H9 (cell line): ENCODE measurements around the gene HARS1. TPM values are rescaled to one million over a fixed set of nuclear protein-coding genes. Genes with fewer than 3 reads are reported as not detected.
A peak's percentile ranks its signal among the peaks of the same experiment; 100 is the strongest.
"Not testable (repeated sequence)": the region's sequence is repeated elsewhere in the genome, so short reads cannot be mapped to it uniquely, and the experiment has no call there.

Source experiments
- DNase-seq: peaks from one replicate; pipeline ENCODE4 v3.0.0-alpha.2; 2017
- H2AFZ ChIP-seq: one replicate; pipeline ENCODE4 v1.6.1; 2013; ENCODE audit warnings: mild to moderate bottlenecking, low read length, control low read depth, moderate library complexity
- H2AK5ac ChIP-seq: 2 replicates; pipeline ENCODE4 v1.6.1; 2013; ENCODE audit warnings: low read length, control low read depth, mixed read lengths; ENCODE audit not compliant: insufficient read length
- H2BK120ac ChIP-seq: one replicate; pipeline ENCODE4 v1.6.1; 2013; ENCODE audit warnings: low read depth, mild to moderate bottlenecking, low read length, control low read depth, inconsistent platforms; ENCODE audit not compliant: poor library complexity, severe bottlenecking
- H2BK12ac ChIP-seq: 2 replicates; pipeline ENCODE4 v1.6.1; 2013; ENCODE audit warnings: low read length, control low read depth, mixed read lengths, low read depth; ENCODE audit not compliant: insufficient read length
- H2BK15ac ChIP-seq: 2 replicates; pipeline ENCODE4 v1.6.1; 2013; ENCODE audit warnings: low read depth, low read length, control low read depth
- H2BK20ac ChIP-seq: one replicate; pipeline ENCODE4 v1.6.1; 2013; ENCODE audit warnings: low read depth, mild to moderate bottlenecking, low read length, control low read depth, inconsistent platforms; ENCODE audit not compliant: poor library complexity, severe bottlenecking
- H2BK5ac ChIP-seq: 2 replicates; pipeline ENCODE4 v1.6.1; 2013; ENCODE audit warnings: low read length, control low read depth, mixed read lengths; ENCODE audit not compliant: insufficient read length
- H3K14ac ChIP-seq: 2 replicates; pipeline ENCODE4 v1.6.1; 2013; ENCODE audit warnings: low read length, control low read depth; ENCODE audit not compliant: insufficient read depth
- H3K18ac ChIP-seq: 2 replicates; pipeline ENCODE4 v1.6.1; 2013; ENCODE audit warnings: low read depth, mild to moderate bottlenecking, mixed read lengths, low read length, control low read depth; ENCODE audit not compliant: insufficient read length
- H3K23ac ChIP-seq: 2 replicates; pipeline ENCODE4 v1.6.1; 2013; ENCODE audit warnings: low read length, control low read depth, mixed read lengths, low read depth; ENCODE audit not compliant: insufficient read length
- H3K23me2 ChIP-seq: 2 replicates; pipeline ENCODE4 v1.6.1; 2013; ENCODE audit warnings: low read depth, mild to moderate bottlenecking, mixed read lengths, low read length, control low read depth; ENCODE audit not compliant: insufficient read length, poor library complexity, severe bottlenecking
- H3K27ac ChIP-seq: 2 replicates; pipeline ENCODE4 v1.5.1; 2013; ENCODE audit warnings: low read length, control low read depth, mixed read lengths, low read depth; ENCODE audit not compliant: insufficient read length
- H3K27me3 ChIP-seq: 2 replicates; pipeline ENCODE4 v1.6.1; 2013; ENCODE audit warnings: low read length, control low read depth, inconsistent platforms; ENCODE audit not compliant: insufficient read depth
- H3K4ac ChIP-seq: 2 replicates; pipeline ENCODE4 v1.6.1; 2013; ENCODE audit warnings: low read depth, mild to moderate bottlenecking, control low read depth, inconsistent platforms, low read length, moderate library complexity
- H3K4me1 ChIP-seq: 2 replicates; pipeline ENCODE4 v1.6.1; 2013; ENCODE audit warnings: low read length, control low read depth, inconsistent platforms; ENCODE audit not compliant: insufficient read depth
- H3K4me2 ChIP-seq: 2 replicates; pipeline ENCODE4 v1.6.1; 2013; ENCODE audit warnings: low read length, control low read depth, mixed read lengths; ENCODE audit not compliant: insufficient read length, insufficient read depth
- H3K56ac ChIP-seq: 2 replicates; pipeline ENCODE4 v1.6.1; 2013; ENCODE audit warnings: low read depth, mild to moderate bottlenecking, mixed read lengths, low read length, control low read depth; ENCODE audit not compliant: insufficient read length
- H3K79me1 ChIP-seq: 2 replicates; pipeline ENCODE4 v1.6.1; 2013; ENCODE audit warnings: low read depth, mild to moderate bottlenecking, moderate library complexity, low read length, control low read depth, inconsistent platforms; ENCODE audit not compliant: insufficient read depth, poor library complexity, severe bottlenecking
- H3K79me2 ChIP-seq: 2 replicates; pipeline ENCODE4 v1.6.1; 2013; ENCODE audit warnings: low read length, control low read depth, inconsistent platforms; ENCODE audit not compliant: insufficient read depth
- H3K9ac ChIP-seq: 2 replicates; pipeline ENCODE4 v1.6.1; 2013; ENCODE audit warnings: low read length, control low read depth, mixed read lengths; ENCODE audit not compliant: insufficient read length; ENCODE audit errors: extremely low read depth
- H3K9me3 ChIP-seq: one replicate; pipeline ENCODE4 v1.6.1; 2013; ENCODE audit warnings: low read depth, low read length, inconsistent platforms; ENCODE audit not compliant: control insufficient read depth
- H3T11ph ChIP-seq: one replicate; pipeline ENCODE4 v1.6.1; 2013; ENCODE audit warnings: mild to moderate bottlenecking, low read length, control low read depth, inconsistent platforms
- H4K20me1 ChIP-seq: one replicate; pipeline ENCODE4 v1.6.1; 2013; ENCODE audit not compliant: control insufficient read depth, insufficient read length, insufficient read depth
- H4K5ac ChIP-seq: 2 replicates; pipeline ENCODE4 v1.6.1; 2013; ENCODE audit warnings: low read depth, mild to moderate bottlenecking, mixed read lengths, low read length, control low read depth; ENCODE audit not compliant: insufficient read length
- H4K8ac ChIP-seq: replicated peaks from 2 replicates; pipeline ENCODE4 v1.6.1; 2013; ENCODE audit warnings: low read length, control low read depth, mixed read lengths, low read depth; ENCODE audit not compliant: insufficient read length
- H4K91ac ChIP-seq: 2 replicates; pipeline ENCODE4 v1.6.1; 2013; ENCODE audit warnings: low read depth, mild to moderate bottlenecking, moderate library complexity, mixed read lengths, low read length, control low read depth; ENCODE audit not compliant: insufficient read length
- H3K27ac Mint-ChIP-seq, 3 experiments: 2 replicates in 2 of 3; 3 replicates in 1 of 3; pipeline ENCODE4 v1.8.0; 2020 to 2021; ENCODE audit warnings: mixed read lengths in 3 of 3, mild to moderate bottlenecking in 1 of 3, moderate library complexity in 1 of 3
- H3K27me3 Mint-ChIP-seq: 2 replicates; pipeline ENCODE4 v1.8.0; 2021; ENCODE audit warnings: low read depth, mild to moderate bottlenecking, moderate library complexity, mixed read lengths
- H3K36me3 Mint-ChIP-seq, 3 experiments: 2 replicates in 2 of 3; 3 replicates in 1 of 3; pipeline ENCODE4 v1.8.0; 2020 to 2021; ENCODE audit warnings: low read depth in 3 of 3, mixed read lengths in 3 of 3; ENCODE audit not compliant: insufficient read depth in 1 of 3
- H3K4me1 Mint-ChIP-seq, 2 experiments: 2 replicates each; pipeline ENCODE4 v1.8.0; 2020; ENCODE audit warnings: mixed read lengths in 2 of 2
- H3K4me3 Mint-ChIP-seq, 2 experiments: 2 replicates in 1 of 2; 3 replicates in 1 of 2; pipeline ENCODE4 v1.8.0; 2020 to 2021; ENCODE audit warnings: mild to moderate bottlenecking in 2 of 2, mixed read lengths in 2 of 2, moderate library complexity in 1 of 2
- H3K9me3 Mint-ChIP-seq, 2 experiments: 2 replicates in 1 of 2; 3 replicates in 1 of 2; pipeline ENCODE4 v1.8.0; 2020; ENCODE audit warnings: mild to moderate bottlenecking in 2 of 2, mixed read lengths in 2 of 2, moderate library complexity in 1 of 2
- CTCF ChIP-seq: fragments of 200-600 bp; sonication (generic); conservative IDR thresholded peaks from 3 replicates; pipeline ENCODE4 v1.8.0; 2021; ENCODE audit warnings: antibody characterized with exemption, mild to moderate bottlenecking
- WGBS: extraction: QIAGEN DNeasy Blood & Tissue Kit; methylation state at CpG from one replicate; pipeline ENCODE4 v1.1.7; 2013; ENCODE audit warnings: missing lambda C conversion rate, low lambda C conversion rate, mixed read lengths; ENCODE audit not compliant: insufficient read length; ENCODE audit errors: extremely low coverage; 5-methylcytosine and 5-hydroxymethylcytosine counted together
- total RNA-seq: library from RNA; stranded (reverse); gene quantifications from 2 replicates; pipeline ENCODE4 v1.2.1, GENCODE V29; 2021

Gene HARS1
- total RNA-seq, 1 experiment from 2014 or later: 70.2 TPM

- Histone ChIP-seq H3K23me2 (peaks cover 2% of the 10 kb centered on the region), H2BK15ac (no peak overlapping the region), H3K79me1 (no peaks in the 10 kb centered on the region), H4K8ac (no peak overlapping the region), H3K4me1 (no peaks in the 10 kb centered on the region), H2BK5ac (no peak overlapping the region), H3K9me3 (no peaks in the 10 kb centered on the region), H3K79me2 (no peaks in the 10 kb centered on the region), H3K18ac (no peak overlapping the region), H3K56ac (no peak overlapping the region), H3K4ac (no peak overlapping the region), H3K23ac (no peak overlapping the region), H2AFZ (no peak overlapping the region), H3K27me3 (no peaks in the 10 kb centered on the region), H3K9ac (peak overlapping the region; percentile 21), H4K5ac (no peak overlapping the region), H4K20me1 (no peaks in the 10 kb centered on the region), H3K4me2 (peak overlapping the region; percentile 46), H3K27ac (no peak overlapping the region), H2BK120ac (no peak overlapping the region), H2BK20ac (no peak overlapping the region), H4K91ac (no peak overlapping the region), H3K14ac (no peak overlapping the region), H2BK12ac (no peak overlapping the region), H3T11ph (no peak overlapping the region), H2AK5ac (no peak overlapping the region)
- peak overlapping the region; percentile 79 to 87 for H3K4me3 Mint-ChIP-seq
- peak; percentile 87 for DNase-seq
- no peak for TF ChIP-seq CTCF
- no peaks in the 10 kb centered on the region; a peak in 1 of 5 replicates for H3K9me3 Mint-ChIP-seq
- WGBS: no CpG with 5 or more reads among the region's 27 CpGs
- peaks cover 6% of the 10 kb centered on the region for H3K27me3 Mint-ChIP-seq
- peaks cover 6 to 12% of the 10 kb centered on the region in 2 experiments for H3K4me1 Mint-ChIP-seq
- peaks cover 7 to 11% (median 7%) of the 10 kb centered on the region in 3 experiments; a peak in 6 of 7 replicates for H3K36me3 Mint-ChIP-seq
- peak overlapping the region; percentile 32 to 70 (median 67); a peak in 5 of 7 replicates for H3K27ac Mint-ChIP-seq
Measured at GRCh38 chr5:140710899-140711552, 19.9 kb upstream of the HARS1 start.

- not testable (repeated sequence) for H3K23me2 ChIP-seq, DNase-seq, H3K56ac ChIP-seq, H2BK5ac ChIP-seq, H3K4me3 Mint-ChIP-seq, H3K27ac ChIP-seq, H3K4me2 ChIP-seq, H2AK5ac ChIP-seq, H3K4me1 ChIP-seq, H3K27me3 ChIP-seq, H2BK12ac ChIP-seq, H3K79me1 ChIP-seq, H3K27me3 Mint-ChIP-seq, H3T11ph ChIP-seq, H4K5ac ChIP-seq, H2BK20ac ChIP-seq, H3K14ac ChIP-seq, H3K9ac ChIP-seq, H3K23ac ChIP-seq, H4K91ac ChIP-seq, H3K9me3 Mint-ChIP-seq, H2BK15ac ChIP-seq, H2AFZ ChIP-seq, H3K79me2 ChIP-seq, H3K9me3 ChIP-seq, H4K8ac ChIP-seq, H3K27ac Mint-ChIP-seq, H4K20me1 ChIP-seq, H2BK120ac ChIP-seq, H3K4ac ChIP-seq, H3K18ac ChIP-seq
- Mint-ChIP-seq H3K4me1 (peaks cover 6 to 12% of the 10 kb centered on the region in 2 experiments), H3K36me3 (peaks cover 18 to 33% (median 27%) of the 10 kb centered on the region in 3 experiments)
- no CpG with 5 or more reads among the region's 9 CpGs for WGBS
Measured at GRCh38 chr5:140708787-140709186, 17.6 kb upstream of the HARS1 start.
